Mucosa of descending colon (tissue), 3 donors: ENCODE measurements around the gene TMEM201. TPM values are rescaled to one million over a fixed set of nuclear protein-coding genes. Genes with fewer than 3 reads are reported as not detected.
A peak's percentile ranks its signal among the peaks of the same experiment; 100 is the strongest.

Source experiments
- ATAC-seq: fragments of 200-7000 bp; cut with Tn5 transposase; one replicate; pipeline ENCODE4 v1.9.1; 2020; ENCODE audit warnings: mild to moderate bottlenecking, moderate library complexity
- DNase-seq, 3 donors: peaks; one replicate each; pipeline ENCODE4 v3.0.0-alpha.2; 2020
- H3K36me3 ChIP-seq: fragments of 200-600 bp; one replicate; pipeline ENCODE4 v1.8.0; 2021; ENCODE audit warnings: low read depth, mild to moderate bottlenecking
- H3K4me1 ChIP-seq: fragments of 200-600 bp; one replicate; pipeline ENCODE4 v1.8.0; 2021; ENCODE audit warnings: low read depth, mild to moderate bottlenecking
- H3K4me3 ChIP-seq: fragments of 200-600 bp; one replicate; pipeline ENCODE4 v1.8.0; 2021; ENCODE audit warnings: mild to moderate bottlenecking
- H3K9me3 ChIP-seq: fragments of 200-600 bp; one replicate; pipeline ENCODE4 v1.8.0; 2021; ENCODE audit warnings: mild to moderate bottlenecking
- intact Hi-C, 2 donors: fragments of 100-400 bp; cut with DNase I in 1 of 2; cut with micrococcal nuclease in 1 of 2; formaldehyde crosslinking; loops; one replicate each; pipeline versions ENCODE4 v1.11.0 to v1.11.1; 2022; cut with DNase I, micrococcal nuclease
- total RNA-seq, 3 donors: library from RNA; stranded (reverse); fragmentation: NEBNext Ultra II Directional in 2 of 3; extraction: Animal tissue kit (Norgen Biotek cat#: 25700) in 2 of 3; gene quantifications; one replicate each; pipeline versions ENCODE4 v1.2.1 to v1.2.4, GENCODE V29; 2021 to 2023
- TF ChIP-seq, protein P1 (sequence below): fragments of 200-600 bp; IDR thresholded peaks from one replicate; pipeline ENCODE4 v1.8.0; 2022; ENCODE audit warnings: antibody characterized with exemption, mild to moderate bottlenecking
- donor health status: DM: no; HTN: no; CAD: no; lungs with moderate emphysema.
- donor health status: DM: no; HTN: no; CAD: no.
- donor health status: DM: no; HTN: yes; CAD: no.

TMEM201 gene
- total RNA-seq, 3 donors from 2014 or later = 8.1 to 12.1 (median 8.4) TPM

DNA sequence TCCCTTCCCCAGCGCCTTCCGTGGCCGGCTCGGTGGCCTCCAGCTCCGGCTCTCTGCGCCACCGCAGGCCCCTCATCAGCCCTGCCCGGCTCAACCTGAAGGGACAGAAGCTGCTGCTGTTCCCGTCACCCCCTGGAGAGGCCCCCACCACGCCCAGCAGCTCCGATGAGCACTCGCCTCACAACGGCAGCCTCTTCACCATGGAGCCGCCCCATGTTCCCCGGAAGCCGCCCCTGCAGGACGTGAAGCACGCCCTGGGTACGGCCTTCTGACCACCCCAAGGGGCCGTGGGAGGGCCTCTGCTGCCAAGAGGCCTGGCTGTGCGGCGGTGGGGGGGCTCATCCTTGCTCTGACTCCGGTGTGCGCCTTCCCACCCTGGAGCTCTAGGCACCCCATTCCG, 21.8 kb downstream of the TMEM201 start:
- TF ChIP-seq, protein P1, sequence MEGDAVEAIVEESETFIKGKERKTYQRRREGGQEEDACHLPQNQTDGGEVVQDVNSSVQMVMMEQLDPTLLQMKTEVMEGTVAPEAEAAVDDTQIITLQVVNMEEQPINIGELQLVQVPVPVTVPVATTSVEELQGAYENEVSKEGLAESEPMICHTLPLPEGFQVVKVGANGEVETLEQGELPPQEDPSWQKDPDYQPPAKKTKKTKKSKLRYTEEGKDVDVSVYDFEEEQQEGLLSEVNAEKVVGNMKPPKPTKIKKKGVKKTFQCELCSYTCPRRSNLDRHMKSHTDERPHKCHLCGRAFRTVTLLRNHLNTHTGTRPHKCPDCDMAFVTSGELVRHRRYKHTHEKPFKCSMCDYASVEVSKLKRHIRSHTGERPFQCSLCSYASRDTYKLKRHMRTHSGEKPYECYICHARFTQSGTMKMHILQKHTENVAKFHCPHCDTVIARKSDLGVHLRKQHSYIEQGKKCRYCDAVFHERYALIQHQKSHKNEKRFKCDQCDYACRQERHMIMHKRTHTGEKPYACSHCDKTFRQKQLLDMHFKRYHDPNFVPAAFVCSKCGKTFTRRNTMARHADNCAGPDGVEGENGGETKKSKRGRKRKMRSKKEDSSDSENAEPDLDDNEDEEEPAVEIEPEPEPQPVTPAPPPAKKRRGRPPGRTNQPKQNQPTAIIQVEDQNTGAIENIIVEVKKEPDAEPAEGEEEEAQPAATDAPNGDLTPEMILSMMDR = no peak
- H3K9me3 ChIP-seq = no peaks in the 10 kb centered on the region
- intact Hi-C loops = no loop called here
- H3K36me3 ChIP-seq = no peaks in the 10 kb centered on the region
- DNase-seq (peak in 1 of 3 donors; percentile 28), ATAC-seq (no peak)
- no peak overlapping the region for H3K4me3 ChIP-seq
- no peaks in the 10 kb centered on the region for H3K4me1 ChIP-seq

DNA sequence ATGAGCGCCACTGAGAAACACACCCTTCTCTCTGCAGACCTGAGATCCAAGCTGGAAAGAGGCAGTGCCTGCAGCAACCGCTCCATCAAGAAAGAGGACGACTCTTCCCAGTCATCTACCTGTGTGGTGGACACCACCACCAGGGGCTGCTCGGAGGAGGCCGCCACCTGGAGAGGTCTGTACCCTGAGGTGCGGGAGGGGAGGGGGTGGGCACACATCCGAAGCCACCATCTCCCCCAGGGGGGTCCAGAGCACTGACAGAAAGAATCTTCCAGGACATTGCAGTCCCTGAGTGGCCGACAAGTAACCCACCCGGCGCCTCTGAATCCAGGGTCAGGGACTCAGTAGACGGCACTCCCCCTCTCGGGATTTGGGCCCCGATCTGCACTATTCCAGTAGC, 23.0 kb downstream of the TMEM201 start:
- TF ChIP-seq, protein P1 = no peak
- ATAC-seq = no peak
- no peaks in the 10 kb centered on the region for H3K9me3 ChIP-seq
- H3K4me3 ChIP-seq = no peak overlapping the region
- intact Hi-C loops = no loop called here
- no peak for DNase-seq
- no peaks in the 10 kb centered on the region for H3K36me3 ChIP-seq
- H3K4me1 ChIP-seq = peaks cover 2% of the 10 kb centered on the region

DNA sequence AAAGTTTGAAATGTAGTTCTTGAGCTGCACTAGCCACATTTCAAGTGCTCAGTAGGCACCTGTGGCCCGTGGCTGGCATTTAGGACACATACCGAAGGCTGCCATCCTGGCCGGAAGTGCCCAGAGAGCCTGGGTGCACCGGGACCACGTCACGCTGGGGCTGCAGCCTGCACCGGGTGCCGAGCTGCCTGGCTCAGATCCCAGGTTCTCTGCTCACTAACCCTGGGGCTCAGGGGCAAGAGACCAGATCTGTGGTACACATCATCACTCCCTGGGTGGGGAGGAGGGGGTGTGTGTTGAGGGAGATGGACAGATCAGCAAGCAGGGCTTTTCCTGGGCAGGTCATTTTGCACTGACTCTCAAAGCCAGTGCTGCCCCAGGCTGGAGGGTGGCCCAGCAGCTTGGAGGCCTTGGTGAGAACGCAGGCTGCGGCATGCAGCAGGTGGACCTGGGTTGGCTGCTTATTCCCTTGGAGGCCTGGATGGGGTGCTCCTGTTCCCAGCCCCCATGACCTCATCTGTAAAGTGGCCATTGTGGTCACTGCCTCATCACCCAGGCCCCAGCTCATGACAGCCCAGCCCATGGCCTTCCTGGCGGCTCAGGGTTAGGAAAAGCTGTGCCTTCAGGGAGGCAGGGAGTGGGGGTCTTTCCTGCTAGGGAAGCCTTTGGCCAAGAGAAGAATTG, 23.6 kb downstream of the TMEM201 start:
- TF ChIP-seq, protein P1 = no peak
- H3K4me1 ChIP-seq = peaks cover 2% of the 10 kb centered on the region
- no peak for DNase-seq
- no peak overlapping the region for H3K4me3 ChIP-seq
- no peaks in the 10 kb centered on the region for H3K36me3 ChIP-seq
- ATAC-seq = no peak
- no peaks in the 10 kb centered on the region for H3K9me3 ChIP-seq
- intact Hi-C loops = no loop called here

DNA sequence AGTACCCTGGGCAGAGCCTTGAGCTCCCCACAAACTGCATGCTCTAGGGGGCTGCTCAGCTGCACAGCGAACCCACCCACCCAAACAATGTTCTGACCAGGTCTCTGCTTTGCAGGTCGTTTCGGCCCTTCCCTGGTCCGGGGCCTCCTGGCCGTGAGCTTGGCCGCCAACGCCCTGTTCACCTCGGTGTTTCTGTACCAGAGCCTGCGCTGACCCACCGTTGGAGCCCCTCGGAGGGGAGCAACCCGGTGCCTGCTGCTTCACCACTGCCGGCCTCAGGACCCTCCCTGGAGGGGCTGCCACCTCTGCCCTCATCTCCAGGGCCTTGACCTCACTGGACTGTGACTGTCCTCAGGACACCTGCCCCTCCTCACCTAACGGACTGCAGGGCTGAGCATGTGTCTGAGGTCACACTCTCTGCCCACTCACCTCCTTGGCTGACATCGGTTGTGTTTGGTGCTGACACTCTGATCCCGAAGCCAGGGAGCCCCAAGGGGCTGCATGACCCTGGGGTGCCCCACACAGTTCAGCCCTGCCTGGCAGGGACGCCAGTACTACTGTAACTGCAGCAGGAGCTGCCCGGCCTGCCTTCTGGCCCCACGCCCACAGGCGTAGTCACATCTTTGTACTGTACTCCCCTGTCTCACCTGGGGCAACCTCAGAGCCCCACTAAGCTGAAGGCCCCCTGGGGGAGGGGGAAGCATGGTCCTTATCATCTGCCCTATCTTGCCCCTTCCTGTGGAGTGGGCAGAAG, 24.3 kb downstream of the TMEM201 start:
- Histone ChIP-seq H3K9me3 (no peaks in the 10 kb centered on the region), H3K36me3 (no peaks in the 10 kb centered on the region), H3K4me1 (peaks cover 2% of the 10 kb centered on the region), H3K4me3 (no peak overlapping the region)
- intact Hi-C loops = no loop called here
- TF ChIP-seq, protein P1 = no peak
- DNase-seq (peak in 1 of 3 donors; percentile 44), ATAC-seq (no peak)

DNA sequence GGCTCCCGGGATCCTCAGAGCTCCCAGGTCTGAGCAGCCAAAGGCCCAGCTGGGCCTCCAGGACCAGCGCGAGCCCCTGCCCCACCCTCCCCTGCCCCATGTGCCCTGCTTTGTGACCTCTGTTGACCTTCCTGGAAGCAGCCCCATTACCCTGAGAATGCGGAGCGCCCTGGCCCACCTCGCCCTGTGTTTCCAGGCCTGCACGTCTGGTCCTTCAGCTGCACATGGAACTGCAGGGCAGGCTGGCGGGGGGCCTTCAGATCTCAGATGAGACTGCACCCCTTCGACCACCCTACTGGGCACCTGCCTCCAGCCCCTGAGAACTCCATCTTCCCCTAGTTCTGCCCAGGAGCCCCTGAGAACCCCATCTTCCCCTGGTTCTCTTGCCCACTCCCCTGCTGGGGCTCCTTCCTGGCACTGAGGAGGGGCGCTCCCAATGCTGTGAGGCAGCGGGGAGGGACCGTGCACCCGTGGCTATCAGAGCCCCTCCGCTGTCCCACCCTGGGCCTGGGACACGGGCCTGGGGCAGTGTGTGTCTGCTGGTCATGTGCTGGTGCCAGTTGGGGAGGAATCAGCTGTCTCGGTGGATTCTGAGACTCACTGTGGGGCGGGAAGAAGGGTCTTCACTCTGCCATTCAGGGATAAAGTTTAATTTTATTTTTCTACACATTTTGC, 25.1 kb downstream of the TMEM201 start:
- Histone ChIP-seq H3K4me3 (no peak overlapping the region), H3K4me1 (peaks cover 2% of the 10 kb centered on the region), H3K9me3 (no peaks in the 10 kb centered on the region), H3K36me3 (no peaks in the 10 kb centered on the region)
- no peak for DNase-seq
- no peak for ATAC-seq
- TF ChIP-seq, protein P1 = no peak
- intact Hi-C loops = no loop called here
